Nephron progenitor cell (in vitro differentiated cells): Measurements from ENCODE around the gene SNTG2.

Source experiments
- DNase-seq: peaks from one replicate; pipeline ENCODE4 v3.0.0; 2021
- H3K27ac Mint-ChIP-seq: 2 replicates; pipeline ENCODE4 v1.8.0; 2021; ENCODE audit warnings: mild to moderate bottlenecking, moderate library complexity, mixed read lengths
- H3K27me3 Mint-ChIP-seq: 2 replicates; pipeline ENCODE4 v1.8.0; 2021; ENCODE audit warnings: mild to moderate bottlenecking, low read depth, mixed read lengths; ENCODE audit not compliant: poor library complexity
- H3K36me3 Mint-ChIP-seq: 2 replicates; pipeline ENCODE4 v1.8.0; 2021; ENCODE audit warnings: low read depth, mixed read lengths
- H3K4me1 Mint-ChIP-seq: 2 replicates; pipeline ENCODE4 v1.8.0; 2021; ENCODE audit warnings: mixed read lengths
- H3K4me3 Mint-ChIP-seq: 2 replicates; pipeline ENCODE4 v1.8.0; 2021; ENCODE audit warnings: mild to moderate bottlenecking, moderate library complexity, mixed read lengths
- H3K9me3 Mint-ChIP-seq: 2 replicates; pipeline ENCODE4 v1.8.0; 2021; ENCODE audit warnings: mild to moderate bottlenecking, moderate library complexity, mixed read lengths
- TF ChIP-seq, protein P1 (sequence below): fragments of 200-600 bp; sonication (generic); IDR thresholded peaks from 2 replicates; pipeline ENCODE4 v1.5.0; 2021; ENCODE audit warnings: antibody characterized with exemption

Gene SNTG2

DNA sequence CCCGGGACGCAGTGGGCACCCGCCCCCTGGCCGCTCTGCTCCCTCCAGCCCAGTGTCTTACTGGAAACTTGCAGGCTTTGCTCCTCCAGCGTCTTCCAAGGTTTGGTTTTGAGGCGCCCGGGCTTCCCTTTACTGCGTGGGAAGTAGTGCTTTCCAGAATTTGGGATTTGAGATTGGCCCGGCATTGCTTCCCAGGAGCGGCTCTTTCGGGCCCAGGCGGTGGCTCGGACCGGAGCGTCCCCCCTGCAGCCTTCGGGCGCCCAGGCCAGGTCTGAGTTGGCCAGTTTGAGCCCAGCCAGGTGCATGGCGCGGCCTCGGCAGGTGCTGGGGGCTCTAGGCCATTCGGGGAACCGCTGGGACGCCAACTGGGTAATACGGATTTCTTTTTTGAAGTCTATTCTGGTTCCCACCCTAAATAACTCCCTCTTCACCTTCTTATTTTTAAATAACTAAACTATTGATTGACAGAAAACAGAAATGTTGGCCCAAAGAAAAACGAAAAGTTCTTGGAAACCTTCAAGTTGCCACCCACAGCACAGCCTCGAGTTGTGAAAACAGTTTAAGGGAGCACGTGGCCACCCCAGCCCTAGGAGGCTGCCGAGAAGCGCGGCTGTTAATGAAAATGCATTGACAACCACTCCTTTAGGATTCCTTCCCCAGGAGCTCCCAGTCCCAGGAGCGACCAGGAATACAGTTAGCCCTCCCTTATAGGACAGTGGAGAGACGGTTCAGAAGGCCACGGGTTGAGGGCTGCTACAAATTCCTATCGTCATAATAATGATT lies 766 bp downstream of the SNTG2 start:
- Mint-ChIP-seq H3K4me1 (peaks cover 18% of the 10 kb centered on the region), H3K4me3 (peak overlapping the region; percentile 84), H3K36me3 (no peaks in the 10 kb centered on the region), H3K9me3 (peaks cover 4% of the 10 kb centered on the region), H3K27ac (no peak overlapping the region), H3K27me3 (peaks cover 79% of the 10 kb centered on the region)
- DNase-seq = no peak
- TF ChIP-seq, protein P1, sequence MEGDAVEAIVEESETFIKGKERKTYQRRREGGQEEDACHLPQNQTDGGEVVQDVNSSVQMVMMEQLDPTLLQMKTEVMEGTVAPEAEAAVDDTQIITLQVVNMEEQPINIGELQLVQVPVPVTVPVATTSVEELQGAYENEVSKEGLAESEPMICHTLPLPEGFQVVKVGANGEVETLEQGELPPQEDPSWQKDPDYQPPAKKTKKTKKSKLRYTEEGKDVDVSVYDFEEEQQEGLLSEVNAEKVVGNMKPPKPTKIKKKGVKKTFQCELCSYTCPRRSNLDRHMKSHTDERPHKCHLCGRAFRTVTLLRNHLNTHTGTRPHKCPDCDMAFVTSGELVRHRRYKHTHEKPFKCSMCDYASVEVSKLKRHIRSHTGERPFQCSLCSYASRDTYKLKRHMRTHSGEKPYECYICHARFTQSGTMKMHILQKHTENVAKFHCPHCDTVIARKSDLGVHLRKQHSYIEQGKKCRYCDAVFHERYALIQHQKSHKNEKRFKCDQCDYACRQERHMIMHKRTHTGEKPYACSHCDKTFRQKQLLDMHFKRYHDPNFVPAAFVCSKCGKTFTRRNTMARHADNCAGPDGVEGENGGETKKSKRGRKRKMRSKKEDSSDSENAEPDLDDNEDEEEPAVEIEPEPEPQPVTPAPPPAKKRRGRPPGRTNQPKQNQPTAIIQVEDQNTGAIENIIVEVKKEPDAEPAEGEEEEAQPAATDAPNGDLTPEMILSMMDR = no peak

DNA sequence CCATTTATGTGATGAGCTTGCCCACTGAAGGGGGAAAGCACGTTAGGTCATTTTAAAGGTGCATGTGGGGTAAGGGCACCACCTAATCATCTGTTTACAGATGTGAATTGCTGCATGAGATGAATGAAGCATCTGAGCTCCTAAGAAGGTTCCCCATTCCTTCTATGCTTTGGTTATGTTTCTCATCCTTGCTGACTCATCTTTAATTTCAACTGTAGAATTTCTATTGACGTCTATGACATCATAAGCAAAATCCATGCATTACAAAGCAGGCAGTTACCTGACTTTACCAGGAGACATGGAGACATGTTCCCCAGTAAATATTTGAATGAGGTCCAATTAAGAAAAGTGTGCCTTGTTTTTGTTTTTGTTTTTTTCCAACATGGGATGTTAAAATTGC lies 2.8 kb downstream of the SNTG2 start:
- Mint-ChIP-seq H3K4me3 (no peak overlapping the region), H3K27me3 (peaks cover 59% of the 10 kb centered on the region)

DNA sequence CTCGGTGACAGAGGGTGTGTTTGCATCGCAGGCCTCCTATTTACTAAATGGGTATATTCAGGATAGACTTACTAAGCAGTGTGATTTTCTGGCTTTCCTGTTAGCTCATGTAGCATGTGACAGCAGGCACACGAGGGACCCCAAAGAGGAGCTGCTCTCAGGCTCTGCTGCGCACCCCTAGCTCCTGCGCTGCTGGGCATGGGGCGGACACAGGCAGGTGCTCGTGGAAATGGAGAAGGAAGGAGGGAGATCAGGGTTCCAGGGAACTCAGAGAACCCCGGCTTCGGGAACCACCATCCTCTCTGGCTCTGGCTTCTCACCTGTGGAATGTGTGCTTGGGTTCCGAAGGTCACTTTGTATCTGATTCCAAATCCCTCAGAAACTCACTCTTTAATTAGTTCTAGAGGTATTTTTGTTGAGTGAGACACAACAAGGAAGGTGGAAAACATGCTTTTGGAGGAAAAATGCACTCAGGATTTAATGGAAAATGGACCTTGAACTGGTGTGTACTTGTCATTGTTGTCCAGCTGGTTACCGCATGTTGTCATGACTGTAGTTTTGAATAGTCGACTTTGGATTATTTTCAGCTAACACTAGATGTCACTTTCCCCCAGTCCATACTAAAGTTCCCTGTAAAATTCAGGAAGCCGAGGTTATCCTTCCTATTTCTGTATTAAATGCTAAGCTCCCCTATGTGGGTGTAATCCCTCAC lies 3.5 kb downstream of the SNTG2 start:
- peaks cover 4% of the 10 kb centered on the region for H3K9me3 Mint-ChIP-seq
- TF ChIP-seq, protein P1 = no peak
- H3K36me3 Mint-ChIP-seq = no peaks in the 10 kb centered on the region
- H3K27me3 Mint-ChIP-seq = peaks cover 52% of the 10 kb centered on the region
- H3K4me3 Mint-ChIP-seq = no peak overlapping the region
- no peak for DNase-seq
- peaks cover 15% of the 10 kb centered on the region for H3K4me1 Mint-ChIP-seq
- no peak overlapping the region for H3K27ac Mint-ChIP-seq

More for the DNA sequence above, 2.8 kb downstream of the SNTG2 start:
- H3K9me3 Mint-ChIP-seq = peaks cover 4% of the 10 kb centered on the region
- H3K4me1 Mint-ChIP-seq = peaks cover 16% of the 10 kb centered on the region
- TF ChIP-seq, protein P1 = no peak
- no peaks in the 10 kb centered on the region for H3K36me3 Mint-ChIP-seq
- DNase-seq = no peak
- no peak overlapping the region for H3K27ac Mint-ChIP-seq

DNA sequence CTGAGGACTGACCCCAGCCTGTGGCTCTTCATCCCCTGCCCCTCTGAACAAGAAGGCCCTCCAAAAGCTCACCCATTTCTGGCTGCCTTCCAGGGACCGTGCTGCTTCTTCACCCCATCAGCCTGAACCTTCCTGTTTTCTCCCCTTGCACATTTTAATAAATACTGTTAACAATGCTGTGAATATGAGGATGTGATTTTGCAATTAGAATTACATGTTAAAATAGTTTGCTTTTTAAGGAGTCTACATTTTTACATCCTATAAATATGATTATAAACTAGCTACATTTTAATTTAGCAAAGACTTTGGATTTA lies 4.0 kb downstream of the SNTG2 start:
- Mint-ChIP-seq H3K4me3 (no peak overlapping the region), H3K4me1 (peaks cover 10% of the 10 kb centered on the region), H3K36me3 (no peaks in the 10 kb centered on the region), H3K27me3 (peaks cover 46% of the 10 kb centered on the region), H3K27ac (no peak overlapping the region), H3K9me3 (peaks cover 4% of the 10 kb centered on the region)
- TF ChIP-seq, protein P1 = no peak
- no peak for DNase-seq

DNA sequence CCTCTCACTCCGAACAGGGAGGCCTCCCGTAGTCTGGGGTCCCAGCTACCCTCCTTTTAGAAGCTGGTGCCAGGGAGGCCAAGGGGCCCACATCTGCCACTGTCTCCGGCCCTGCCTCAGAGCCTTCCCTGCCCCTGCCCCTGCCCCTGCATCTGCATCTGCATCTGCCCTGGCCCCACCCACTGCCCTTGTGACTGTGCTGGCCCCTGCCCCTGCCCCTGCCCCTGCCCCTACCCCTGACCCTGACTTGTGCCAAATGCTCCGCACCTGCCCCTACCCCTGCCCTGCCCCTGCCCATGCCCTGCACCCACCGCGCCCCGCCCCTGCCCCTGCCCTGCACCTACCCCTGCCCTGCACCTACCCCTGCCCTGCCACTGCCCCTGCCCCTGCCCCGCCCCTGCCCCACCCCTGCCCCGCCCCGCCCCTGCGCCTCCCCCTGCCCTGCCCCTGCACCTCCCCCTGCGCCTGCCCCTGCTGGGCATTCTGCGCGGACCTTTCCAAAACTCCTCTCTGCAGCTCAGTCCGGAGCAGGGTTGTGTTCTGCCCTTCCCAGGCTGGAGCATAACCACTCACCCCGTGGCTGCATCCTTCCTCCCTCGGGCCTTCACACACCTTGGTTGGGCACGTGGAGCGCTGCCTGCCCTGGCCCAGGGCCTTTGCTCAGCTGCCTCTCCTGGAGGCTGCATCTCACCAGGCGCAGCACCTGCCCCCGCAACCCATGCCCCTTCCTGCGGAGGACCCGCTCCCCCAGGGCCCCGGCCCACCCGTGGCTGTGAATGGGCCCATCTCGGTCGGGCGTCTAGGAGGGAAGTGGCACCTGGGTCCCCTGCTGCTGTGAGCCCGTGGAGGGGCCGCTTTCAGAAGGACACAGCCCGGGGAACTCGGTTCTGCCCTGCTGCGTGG lies 5.4 kb downstream of the SNTG2 start:
- Mint-ChIP-seq H3K27ac (no peak overlapping the region), H3K4me1 (peaks cover 12% of the 10 kb centered on the region), H3K9me3 (peaks cover 4% of the 10 kb centered on the region), H3K27me3 (peaks cover 43% of the 10 kb centered on the region), H3K36me3 (no peaks in the 10 kb centered on the region), H3K4me3 (no peak overlapping the region)
- TF ChIP-seq, protein P1 = no peak
- no peak for DNase-seq
